ENCODE results near the gene GRIN1. TPM values are rescaled to one million over a fixed set of nuclear protein-coding genes. Genes with fewer than 3 reads are reported as not detected.

Gene GRIN1
- total RNA-seq, 1 experiment from 2014 or later: not detected

DNA sequence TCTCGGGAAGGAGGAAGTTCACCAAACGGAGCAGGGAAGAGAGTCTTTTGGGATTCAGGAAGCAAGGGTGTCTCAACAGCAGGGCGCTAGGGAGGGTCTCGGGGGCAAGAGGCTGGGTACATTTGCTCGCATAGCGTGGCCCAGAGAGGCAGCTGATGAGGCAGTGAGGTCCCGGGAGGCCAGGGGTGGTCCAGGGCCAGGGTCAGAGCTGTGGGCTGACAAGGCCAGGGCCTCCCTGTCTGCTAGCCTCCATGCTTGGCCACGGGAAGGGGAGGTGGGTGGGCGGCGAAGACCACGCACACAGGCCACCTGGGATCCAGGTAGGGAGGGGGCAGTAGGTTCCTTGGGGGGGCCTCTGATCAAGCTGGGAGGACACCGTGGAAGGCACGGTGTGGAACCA, 72.6 kb downstream of the GRIN1 start:
- H3K36me3 ChIP-seq (ENCODE audit: insufficient read depth, low read length): peaks cover 6% of the 10 kb centered on the region; the same call in 1 of the 2 replicates
- no peaks in the 10 kb centered on the region for H3K9me3 ChIP-seq (ENCODE audit: low read length)
- H4K20me1 ChIP-seq (ENCODE audit: insufficient read depth, low read depth, low read length): no peaks in the 10 kb centered on the region
- peaks cover 8% of the 10 kb centered on the region for H3K4me1 ChIP-seq (ENCODE audit: low read length)
- no peak overlapping the region for H2AFZ ChIP-seq (ENCODE audit: low read length)
- H3K4me3 ChIP-seq (ENCODE audit: low read length): no peak overlapping the region
- H3K27me3 ChIP-seq (ENCODE audit: low read length): no peaks in the 10 kb centered on the region
- no peak for DNase-seq
- H3K27ac ChIP-seq (ENCODE audit: low read length): no peak overlapping the region
- no peak overlapping the region for H3K4me2 ChIP-seq (ENCODE audit: low read depth, low read length, poor library complexity, severe bottlenecking)
- peaks cover 13% of the 10 kb centered on the region for H3K79me2 ChIP-seq (ENCODE audit: low read length)
- H3K9ac ChIP-seq (ENCODE audit: low read length): no peak overlapping the region
- H3K9me2 ChIP-seq (replicated peaks; ENCODE audit: insufficient read depth, low read length): no peaks in the 10 kb centered on the region

DNA sequence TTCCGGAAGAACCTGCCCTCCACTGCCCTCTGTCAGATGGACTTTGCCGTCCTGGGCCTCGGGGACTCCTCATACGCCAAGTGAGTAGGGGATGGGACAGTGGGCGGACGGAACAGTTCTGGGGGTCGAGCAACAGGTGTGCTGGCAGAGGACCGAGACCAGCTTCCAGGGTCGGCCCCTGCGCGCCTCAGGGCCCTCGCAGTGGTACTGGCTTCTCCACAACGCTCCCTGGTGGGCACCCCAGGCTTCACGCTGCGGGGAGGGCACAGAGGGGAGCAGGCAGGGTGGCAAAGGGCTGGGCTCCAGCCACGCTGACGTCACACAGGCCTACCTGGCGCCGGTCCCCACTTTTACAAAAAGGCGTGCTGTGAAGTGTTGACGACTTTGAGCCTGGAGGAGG, 73.6 kb downstream of the GRIN1 start:
- no peaks in the 10 kb centered on the region for H3K27me3 ChIP-seq (ENCODE audit: low read length)
- no peaks in the 10 kb centered on the region for H3K9me3 ChIP-seq (ENCODE audit: low read length)
- no peak overlapping the region for H3K9ac ChIP-seq (ENCODE audit: low read length)
- H2AFZ ChIP-seq (ENCODE audit: low read length): no peak overlapping the region
- H3K4me3 ChIP-seq (ENCODE audit: low read length): no peak overlapping the region
- H3K4me1 ChIP-seq (ENCODE audit: low read length): no peaks in the 10 kb centered on the region
- no peak overlapping the region for H3K27ac ChIP-seq (ENCODE audit: low read length)
- H4K20me1 ChIP-seq (ENCODE audit: insufficient read depth, low read depth, low read length): no peaks in the 10 kb centered on the region
- no peak for DNase-seq
- H3K79me2 ChIP-seq (ENCODE audit: low read length): peaks cover 3% of the 10 kb centered on the region
- H3K4me2 ChIP-seq (ENCODE audit: low read depth, low read length, poor library complexity, severe bottlenecking): no peak overlapping the region
- no peaks in the 10 kb centered on the region for H3K9me2 ChIP-seq (replicated peaks; ENCODE audit: insufficient read depth, low read length)
- 0 out of 2 replicates have a peak, but pooled peaks cover under 1% of the 10 kb centered on the region for H3K36me3 ChIP-seq (ENCODE audit: insufficient read depth, low read length)

DNA sequence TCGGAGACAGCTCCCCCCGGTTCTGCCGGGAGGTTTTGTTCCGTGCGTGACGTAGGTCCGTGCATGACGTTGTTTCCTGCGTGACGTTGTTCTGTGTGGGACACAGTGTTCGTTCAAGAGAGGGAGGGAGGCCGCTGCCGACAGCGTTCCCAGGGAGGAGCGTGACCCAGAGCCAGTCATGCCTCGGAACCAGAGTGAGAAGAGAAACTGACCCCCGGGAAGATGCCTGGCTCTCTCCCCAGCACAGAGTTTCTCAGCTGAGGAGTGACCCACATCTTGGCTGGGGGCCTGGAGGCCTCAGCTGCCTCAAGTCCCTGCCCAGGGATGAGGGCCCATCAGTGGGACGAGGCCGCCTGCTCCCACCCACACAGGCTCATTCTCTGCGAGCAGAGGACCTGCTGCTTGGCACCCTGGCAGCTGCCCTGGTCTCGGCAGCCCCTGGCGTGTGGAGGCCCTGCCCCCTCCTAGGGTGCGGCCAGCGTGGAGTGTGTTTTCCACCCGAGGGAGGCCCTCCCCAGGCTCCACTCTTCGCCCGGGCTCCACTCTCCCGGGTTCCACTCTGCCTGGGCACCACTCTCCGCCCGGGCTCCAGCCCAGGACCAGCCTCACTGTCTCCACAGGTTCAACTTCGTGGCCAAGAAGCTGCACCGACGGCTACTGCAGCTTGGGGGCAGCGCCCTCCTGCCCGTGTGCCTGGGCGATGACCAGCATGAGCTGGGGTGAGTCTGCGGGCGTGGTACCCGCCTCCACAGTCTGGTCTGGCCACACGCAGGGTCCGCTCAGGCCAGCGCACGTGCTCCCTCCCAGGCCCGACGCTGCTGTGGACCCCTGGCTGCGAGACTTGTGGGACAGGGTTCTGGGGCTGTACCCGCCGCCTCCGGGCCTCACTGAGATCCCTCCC, 74.5 kb downstream of the GRIN1 start:
- Histone ChIP-seq H2AFZ (ENCODE audit: low read length) (no peak overlapping the region), H3K79me2 (ENCODE audit: low read length) (no peaks in the 10 kb centered on the region), H3K27me3 (ENCODE audit: low read length) (no peaks in the 10 kb centered on the region), H4K20me1 (ENCODE audit: insufficient read depth, low read depth, low read length) (no peaks in the 10 kb centered on the region), H3K9me3 (ENCODE audit: low read length) (no peaks in the 10 kb centered on the region), H3K4me3 (ENCODE audit: low read length) (no peak overlapping the region), H3K4me1 (ENCODE audit: low read length) (no peaks in the 10 kb centered on the region), H3K36me3 (ENCODE audit: insufficient read depth, low read length) (no peaks in the 10 kb centered on the region), H3K27ac (ENCODE audit: low read length) (no peak overlapping the region), H3K4me2 (ENCODE audit: low read depth, low read length, poor library complexity, severe bottlenecking) (no peak overlapping the region), H3K9me2 (replicated peaks; ENCODE audit: insufficient read depth, low read length) (no peaks in the 10 kb centered on the region), H3K9ac (ENCODE audit: low read length) (no peak overlapping the region)
- DNase-seq: no peak

DNA sequence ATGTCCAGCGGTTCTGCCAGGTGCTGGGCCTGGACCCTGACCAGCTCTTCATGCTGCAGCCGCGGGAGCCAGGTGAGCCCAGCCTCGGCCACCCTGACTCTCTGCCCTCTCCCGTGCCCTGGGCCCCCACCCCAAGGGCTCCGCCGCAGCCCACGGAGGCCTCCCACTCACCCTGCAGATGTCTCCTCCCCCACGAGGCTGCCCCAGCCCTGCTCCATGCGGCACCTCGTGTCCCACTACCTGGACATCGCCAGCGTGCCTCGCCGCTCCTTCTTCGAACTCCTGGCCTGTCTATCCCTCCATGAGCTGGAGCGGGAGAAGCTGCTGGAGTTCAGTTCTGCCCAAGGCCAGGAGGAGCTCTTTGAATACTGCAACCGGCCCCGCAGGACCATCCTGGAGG, 75.7 kb downstream of the GRIN1 start:
- no peak for DNase-seq
- Histone ChIP-seq H2AFZ (ENCODE audit: low read length) (no peak overlapping the region), H3K9ac (ENCODE audit: low read length) (no peak overlapping the region), H4K20me1 (ENCODE audit: insufficient read depth, low read depth, low read length) (no peaks in the 10 kb centered on the region), H3K9me2 (replicated peaks; ENCODE audit: insufficient read depth, low read length) (no peaks in the 10 kb centered on the region), H3K4me1 (ENCODE audit: low read length) (no peaks in the 10 kb centered on the region), H3K27me3 (ENCODE audit: low read length) (no peaks in the 10 kb centered on the region), H3K27ac (ENCODE audit: low read length) (no peak overlapping the region), H3K79me2 (ENCODE audit: low read length) (no peaks in the 10 kb centered on the region), H3K36me3 (ENCODE audit: insufficient read depth, low read length) (no peaks in the 10 kb centered on the region), H3K9me3 (ENCODE audit: low read length) (no peaks in the 10 kb centered on the region), H3K4me2 (ENCODE audit: low read depth, low read length, poor library complexity, severe bottlenecking) (no peak overlapping the region), H3K4me3 (ENCODE audit: low read length) (no peak overlapping the region)

DNA sequence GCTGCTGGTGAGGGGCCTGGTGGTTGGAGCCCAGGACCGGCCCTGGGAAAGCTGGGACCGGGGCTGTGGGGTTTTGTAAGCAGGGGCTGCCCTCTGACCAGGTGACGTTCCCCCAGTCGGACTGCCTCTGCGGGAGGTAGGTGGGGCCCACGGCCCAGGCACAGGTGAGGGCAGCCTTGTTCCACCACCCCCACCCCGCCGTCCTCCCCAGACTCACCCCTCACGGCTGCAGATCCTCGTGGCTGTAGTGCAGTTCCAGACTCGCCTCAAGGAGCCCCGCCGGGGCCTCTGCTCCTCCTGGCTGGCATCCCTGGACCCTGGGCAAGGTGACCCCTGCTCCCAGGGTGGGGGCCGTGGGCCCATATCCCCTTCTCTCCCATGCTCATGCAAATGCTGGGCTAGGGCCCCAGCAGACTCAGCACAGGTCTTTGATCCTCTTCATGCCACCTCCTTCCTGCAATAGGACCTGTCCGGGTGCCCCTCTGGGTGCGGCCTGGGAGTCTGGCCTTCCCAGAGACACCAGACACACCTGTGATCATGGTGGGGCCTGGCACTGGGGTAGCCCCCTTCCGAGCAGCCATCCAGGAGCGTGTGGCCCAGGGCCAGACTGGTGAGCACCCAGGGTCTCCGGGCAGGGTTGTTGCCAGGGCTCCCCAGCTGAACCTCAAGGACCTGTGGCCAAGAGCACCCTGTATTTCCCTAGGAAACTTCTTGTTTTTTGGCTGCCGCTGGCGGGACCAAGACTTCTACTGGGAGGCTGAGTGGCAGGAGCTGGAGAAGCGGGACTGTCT, 76.4 kb downstream of the GRIN1 start:
- Histone ChIP-seq H3K27ac (ENCODE audit: low read length) (no peak overlapping the region), H3K4me2 (ENCODE audit: low read depth, low read length, poor library complexity, severe bottlenecking) (no peak overlapping the region), H3K27me3 (ENCODE audit: low read length) (no peaks in the 10 kb centered on the region), H3K9me3 (ENCODE audit: low read length) (no peaks in the 10 kb centered on the region), H3K79me2 (ENCODE audit: low read length) (no peaks in the 10 kb centered on the region), H3K9me2 (replicated peaks; ENCODE audit: insufficient read depth, low read length) (no peaks in the 10 kb centered on the region), H3K36me3 (ENCODE audit: insufficient read depth, low read length) (no peaks in the 10 kb centered on the region), H3K9ac (ENCODE audit: low read length) (no peak overlapping the region), H3K4me1 (ENCODE audit: low read length) (no peaks in the 10 kb centered on the region), H3K4me3 (ENCODE audit: low read length) (no peak overlapping the region), H2AFZ (ENCODE audit: low read length) (no peak overlapping the region), H4K20me1 (ENCODE audit: insufficient read depth, low read depth, low read length) (no peaks in the 10 kb centered on the region)
- DNase-seq: no peak

DNA sequence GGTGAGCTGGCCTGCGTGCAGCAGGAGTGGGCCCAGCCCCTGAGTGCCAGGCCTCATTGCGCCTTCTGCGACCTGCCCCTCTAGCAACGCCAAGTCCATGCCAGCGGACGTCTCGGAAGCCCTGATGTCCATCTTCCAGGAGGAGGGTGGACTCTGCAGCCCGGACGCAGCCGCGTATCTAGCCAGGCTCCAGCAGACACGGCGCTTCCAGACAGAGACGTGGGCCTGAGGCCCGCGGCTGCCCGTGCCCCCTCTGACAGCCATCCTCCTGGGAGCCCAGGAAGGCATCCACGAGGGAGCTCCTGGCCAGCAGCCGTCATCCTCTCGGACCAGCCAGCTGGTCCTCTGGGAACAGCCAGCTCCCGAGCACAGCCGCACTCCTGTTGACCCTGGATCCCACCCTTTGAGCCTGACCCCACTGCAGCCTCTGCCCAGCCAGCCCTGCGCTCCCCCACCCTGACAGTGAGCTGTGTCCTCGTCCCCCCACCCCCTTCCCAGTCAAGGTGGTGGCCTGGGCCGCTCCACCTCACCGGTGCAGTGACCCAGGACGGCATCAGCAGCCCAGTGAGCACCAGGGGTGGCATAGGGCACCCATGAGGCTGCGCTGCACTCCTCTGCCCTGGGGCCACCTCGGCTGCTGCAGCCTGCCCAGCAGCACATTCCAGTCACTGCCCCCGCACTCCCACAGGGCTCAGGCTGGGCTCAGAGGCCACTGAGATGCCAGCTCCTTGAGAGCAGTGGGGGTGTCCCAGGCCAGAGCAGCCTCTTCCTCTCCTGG, 77.4 kb downstream of the GRIN1 start:
- H3K4me1 ChIP-seq (ENCODE audit: low read length): no peaks in the 10 kb centered on the region
- H3K27me3 ChIP-seq (ENCODE audit: low read length): no peaks in the 10 kb centered on the region
- no peak overlapping the region for H3K9ac ChIP-seq (ENCODE audit: low read length)
- no peak overlapping the region for H3K27ac ChIP-seq (ENCODE audit: low read length)
- no peak overlapping the region for H3K4me3 ChIP-seq (ENCODE audit: low read length)
- H3K79me2 ChIP-seq (ENCODE audit: low read length): no peaks in the 10 kb centered on the region
- H3K36me3 ChIP-seq (ENCODE audit: insufficient read depth, low read length): no peaks in the 10 kb centered on the region
- H2AFZ ChIP-seq (ENCODE audit: low read length): no peak overlapping the region
- H3K9me3 ChIP-seq (ENCODE audit: low read length): no peaks in the 10 kb centered on the region
- H3K9me2 ChIP-seq (replicated peaks; ENCODE audit: insufficient read depth, low read length): no peaks in the 10 kb centered on the region
- no peaks in the 10 kb centered on the region for H4K20me1 ChIP-seq (ENCODE audit: insufficient read depth, low read depth, low read length)
- H3K4me2 ChIP-seq (ENCODE audit: low read depth, low read length, poor library complexity, severe bottlenecking): no peak overlapping the region
- no peak for DNase-seq

DNA sequence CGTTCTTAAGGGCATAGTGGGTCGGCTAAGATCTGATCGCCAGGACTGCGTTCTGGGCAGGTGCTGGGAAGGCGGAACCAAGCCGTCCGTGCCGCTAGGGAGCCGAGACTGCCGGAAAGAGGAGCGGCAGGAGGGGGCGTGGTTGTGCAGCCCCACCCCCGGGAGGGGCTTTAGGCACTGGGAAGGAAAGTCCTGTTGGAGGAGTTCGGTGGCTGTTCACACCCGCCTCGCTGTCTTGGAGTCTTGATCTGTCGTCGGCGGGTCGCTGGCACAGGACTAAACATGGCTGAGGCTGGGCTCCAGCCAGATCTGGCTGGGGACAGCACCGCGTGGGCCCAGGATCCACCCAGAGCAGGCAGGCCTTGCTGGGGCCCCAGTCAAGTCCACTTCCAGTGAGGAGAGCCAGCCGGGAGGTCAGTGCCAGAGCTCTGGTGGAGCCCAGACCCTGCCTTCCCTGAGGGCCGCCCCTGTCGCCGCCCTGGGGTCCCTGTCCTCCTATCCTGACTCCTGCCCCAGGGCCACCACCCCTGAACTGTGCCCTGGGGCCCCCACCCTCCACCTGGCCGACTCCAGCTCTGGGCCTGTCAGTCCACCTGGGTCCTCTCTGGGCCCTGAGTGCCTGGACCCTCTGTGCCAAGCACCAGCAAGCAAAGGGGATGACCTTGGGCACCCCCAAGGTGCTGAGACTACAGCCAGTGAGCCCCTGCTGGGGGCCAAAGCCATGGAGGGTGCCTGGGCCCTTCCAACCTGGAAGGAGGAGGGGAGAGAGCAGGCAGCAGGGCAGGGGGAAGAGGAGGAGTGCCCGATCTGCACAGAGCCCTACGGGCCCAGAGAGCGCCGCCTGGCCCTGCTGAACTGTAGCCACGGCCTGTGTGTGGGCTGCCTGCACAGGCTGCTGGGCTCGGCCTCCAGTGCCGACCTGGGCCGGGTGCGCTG, 78.6 kb downstream of the GRIN1 start:
- Histone ChIP-seq H3K4me3 (ENCODE audit: low read length) (no peak overlapping the region), H2AFZ (ENCODE audit: low read length) (no peak overlapping the region), H3K9me3 (ENCODE audit: low read length) (no peaks in the 10 kb centered on the region), H3K27ac (ENCODE audit: low read length) (no peak overlapping the region), H3K4me1 (ENCODE audit: low read length) (peaks cover 3% of the 10 kb centered on the region), H3K27me3 (ENCODE audit: low read length) (no peaks in the 10 kb centered on the region), H3K9me2 (replicated peaks; ENCODE audit: insufficient read depth, low read length) (no peaks in the 10 kb centered on the region), H4K20me1 (ENCODE audit: insufficient read depth, low read depth, low read length) (no peaks in the 10 kb centered on the region), H3K36me3 (ENCODE audit: insufficient read depth, low read length) (no peaks in the 10 kb centered on the region), H3K9ac (ENCODE audit: low read length) (no peak overlapping the region), H3K79me2 (ENCODE audit: low read length) (no peaks in the 10 kb centered on the region), H3K4me2 (ENCODE audit: low read depth, low read length, poor library complexity, severe bottlenecking) (no peak overlapping the region)
- DNase-seq: no peak

All from Karpas-422 (cell line).